ENCODE data around the gene ZBTB20.

- TF ChIP-seq POLR2AphosphoS5 (IDR thresholded peaks at IDR 0.05; ENCODE audit: low read depth, low read length) (no peak), FOXP2 (optimal IDR thresholded peaks at IDR 0.05; ENCODE audit: borderline replicate concordance, extremely low read depth, extremely low read length, insufficient read depth) (no peak), REST (IDR thresholded peaks at IDR 0.05; ENCODE audit: insufficient read depth in 1 of 2, low read depth in 2 of 2, low read length in 2 of 2) (no peak)
These were observed 818.7 kb downstream of the ZBTB20 start for GRCh38 chr3:114328345-114328744.
